NB4 (cell line): ENCODE data around the gene PIP5K1A.

Experiments
- MYC ChIP-seq: IDR thresholded peaks from 2 replicates; pipeline ENCODE4 v1.6.1; 2011; ENCODE audit warnings: low read depth, low read length
- POLR2A ChIP-seq: IDR thresholded peaks from 2 replicates; pipeline ENCODE4 v1.6.1; 2011; ENCODE audit warnings: mild to moderate bottlenecking; ENCODE audit not compliant: insufficient read length; ENCODE audit errors: extremely low read depth
- TF ChIP-seq, protein P1 (sequence below): IDR thresholded peaks from one replicate; pipeline ENCODE4 v1.5.1; 2012; ENCODE audit warnings: low read depth, low read length
- TF ChIP-seq, protein P2 (sequence below): IDR thresholded peaks from 2 replicates; pipeline ENCODE4 v1.6.1; 2011; ENCODE audit warnings: low read depth, low read length

DNA sequence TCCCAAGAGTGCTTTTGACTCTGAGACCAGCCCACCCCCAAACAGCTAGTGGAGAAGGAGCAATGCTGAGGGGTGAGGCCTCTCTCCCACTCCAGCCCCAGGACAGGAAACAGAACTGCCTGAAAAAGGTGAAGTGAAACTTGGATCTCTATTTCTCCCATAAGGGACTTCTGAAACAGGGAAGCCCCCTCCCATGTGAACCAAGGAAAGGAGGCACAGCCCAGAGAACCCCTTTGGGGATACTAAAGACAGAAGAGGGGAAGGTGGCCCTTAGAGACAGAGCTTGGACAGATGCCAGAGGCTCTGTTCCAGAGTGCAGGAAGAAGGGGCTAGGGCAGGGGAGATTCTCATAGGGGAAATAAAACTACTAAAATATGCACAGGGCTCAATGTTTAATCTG is 39.0 kb upstream of the PIP5K1A start:
- TF ChIP-seq, protein P1, sequence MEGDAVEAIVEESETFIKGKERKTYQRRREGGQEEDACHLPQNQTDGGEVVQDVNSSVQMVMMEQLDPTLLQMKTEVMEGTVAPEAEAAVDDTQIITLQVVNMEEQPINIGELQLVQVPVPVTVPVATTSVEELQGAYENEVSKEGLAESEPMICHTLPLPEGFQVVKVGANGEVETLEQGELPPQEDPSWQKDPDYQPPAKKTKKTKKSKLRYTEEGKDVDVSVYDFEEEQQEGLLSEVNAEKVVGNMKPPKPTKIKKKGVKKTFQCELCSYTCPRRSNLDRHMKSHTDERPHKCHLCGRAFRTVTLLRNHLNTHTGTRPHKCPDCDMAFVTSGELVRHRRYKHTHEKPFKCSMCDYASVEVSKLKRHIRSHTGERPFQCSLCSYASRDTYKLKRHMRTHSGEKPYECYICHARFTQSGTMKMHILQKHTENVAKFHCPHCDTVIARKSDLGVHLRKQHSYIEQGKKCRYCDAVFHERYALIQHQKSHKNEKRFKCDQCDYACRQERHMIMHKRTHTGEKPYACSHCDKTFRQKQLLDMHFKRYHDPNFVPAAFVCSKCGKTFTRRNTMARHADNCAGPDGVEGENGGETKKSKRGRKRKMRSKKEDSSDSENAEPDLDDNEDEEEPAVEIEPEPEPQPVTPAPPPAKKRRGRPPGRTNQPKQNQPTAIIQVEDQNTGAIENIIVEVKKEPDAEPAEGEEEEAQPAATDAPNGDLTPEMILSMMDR: no peak
- TF ChIP-seq POLR2A (no peak), MYC (no peak)
- TF ChIP-seq, protein P2, sequence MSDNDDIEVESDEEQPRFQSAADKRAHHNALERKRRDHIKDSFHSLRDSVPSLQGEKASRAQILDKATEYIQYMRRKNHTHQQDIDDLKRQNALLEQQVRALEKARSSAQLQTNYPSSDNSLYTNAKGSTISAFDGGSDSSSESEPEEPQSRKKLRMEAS: no peak
